Naive thymus-derived CD4-positive, alpha-beta T cell (primary cell): ENCODE measurements around the gene MB. TPM values are rescaled to one million over a fixed set of nuclear protein-coding genes. Genes with fewer than 3 reads are reported as not detected.

ENCODE experiments used
- ATAC-seq: fragments of 150-1000 bp; cut with Tn5 transposase; 2 replicates; pipeline ENCODE4 v1.10.0; 2021; ENCODE audit warnings: mild to moderate bottlenecking, moderate library complexity
- CTCF ChIA-PET: fragments of 350-600 bp; sonication (Branson Sonifier 250); formaldehyde crosslinking; loops from one replicate; lab custom pipeline; 2021; ENCODE audit warnings: antibody characterized with exemption; lab: Charles Lee
- POLR2A ChIA-PET: fragments of 350-600 bp; sonication (Branson Sonifier 250); formaldehyde crosslinking; loops from one replicate; lab custom pipeline; 2021; ENCODE audit warnings: antibody characterized with exemption, inconsistent platforms; lab: Charles Lee
- DNase-seq, 9 donors: peaks; one replicate each; pipeline versions ENCODE4 v3.0.0 to v3.0.0-alpha.2; 2020 to 2022; ENCODE audit warnings: mixed read lengths in 1 of 9
- H3K27ac ChIP-seq: one replicate; pipeline ENCODE4 v1.7.0; 2013; ENCODE audit warnings: mild to moderate bottlenecking, low read depth, low read length, moderate library complexity
- H3K27me3 ChIP-seq, 2 donors: one replicate each; pipeline ENCODE4 v1.7.0; 2013; ENCODE audit warnings: low read length in 2 of 2, mild to moderate bottlenecking in 2 of 2, moderate library complexity in 2 of 2; ENCODE audit not compliant: control insufficient read depth in 2 of 2, insufficient read depth in 2 of 2
- H3K36me3 ChIP-seq, 3 experiments: 1 replicate in 2 of 3; 2 replicates in 1 of 3; pipeline ENCODE4 v1.7.0; 2013; ENCODE audit warnings: low read length in 3 of 3, mild to moderate bottlenecking in 3 of 3, moderate library complexity in 1 of 3; ENCODE audit not compliant: insufficient read depth in 3 of 3, control insufficient read depth in 2 of 3
- H3K4me1 ChIP-seq, 2 donors: one replicate each; pipeline ENCODE4 v1.7.0; 2013; ENCODE audit warnings: low read length in 2 of 2, mild to moderate bottlenecking in 2 of 2, moderate library complexity in 1 of 2; ENCODE audit not compliant: control insufficient read depth in 2 of 2, insufficient read depth in 2 of 2
- H3K4me3 ChIP-seq: 2 replicates; pipeline ENCODE4 v1.7.0; 2013; ENCODE audit warnings: mild to moderate bottlenecking, low read length
- H3K9me3 ChIP-seq, 3 experiments: 1 replicate in 2 of 3; 2 replicates in 1 of 3; pipeline ENCODE4 v1.7.0; 2013; ENCODE audit warnings: low read length in 3 of 3; ENCODE audit not compliant: control insufficient read depth in 2 of 3
- H3K27ac Mint-ChIP-seq, 9 donors: one replicate each; pipeline ENCODE4 v1.8.0; 2020 to 2022; ENCODE audit warnings: mixed read lengths in 9 of 9, mild to moderate bottlenecking in 8 of 9, moderate library complexity in 5 of 9, inconsistent platforms in 2 of 9
- H3K27me3 Mint-ChIP-seq, 5 donors: one replicate each; pipeline ENCODE4 v1.8.0; 2021 to 2022; ENCODE audit warnings: mixed read lengths in 5 of 5, mild to moderate bottlenecking in 1 of 5
- H3K36me3 Mint-ChIP-seq, 5 donors: one replicate each; pipeline ENCODE4 v1.8.0; 2020 to 2022; ENCODE audit warnings: mixed read lengths in 5 of 5, mild to moderate bottlenecking in 3 of 5, inconsistent platforms in 1 of 5
- H3K4me1 Mint-ChIP-seq, 7 donors: one replicate each; pipeline ENCODE4 v1.8.0; 2020 to 2022; ENCODE audit warnings: mixed read lengths in 7 of 7, mild to moderate bottlenecking in 3 of 7, inconsistent platforms in 1 of 7
- H3K4me3 Mint-ChIP-seq, 10 donors: one replicate each; pipeline ENCODE4 v1.8.0; 2020 to 2022; ENCODE audit warnings: mild to moderate bottlenecking in 10 of 10, mixed read lengths in 10 of 10, moderate library complexity in 6 of 10, inconsistent platforms in 2 of 10
- H3K9me3 Mint-ChIP-seq, 11 donors: one replicate each; pipeline ENCODE4 v1.8.0; 2020 to 2022; ENCODE audit warnings: mixed read lengths in 11 of 11, mild to moderate bottlenecking in 4 of 11, inconsistent platforms in 1 of 11, moderate library complexity in 1 of 11
- intact Hi-C, 2 donors: fragments of 100-400 bp; cut with micrococcal nuclease; formaldehyde crosslinking; loops; one replicate each; pipeline ENCODE4 v1.15.1; 2023
- polyA plus RNA-seq, 2 donors: library from polyadenylated mRNA; unstranded; fragments of 300-500 nt; fragmentation: Illumina TruSeq; gene quantifications; one replicate each; pipeline ENCODE4 v1.2.3, GENCODE V29; 2021
- total RNA-seq, 6 experiments: library from RNA in 5 of 6; stranded (reverse) in 5 of 6; gene quantifications; 1 replicate in 5 of 6; 2 replicates in 1 of 6; pipeline ENCODE4 v1.2.3 and lab custom pipeline; 2021 to 2026

MB gene
- total and polyA plus RNA-seq, 7 experiments from 2014 or later: 0.60 TPM; not detected in 6

GRCh38 chr22:35599364-35599763, 17.8 kb downstream of the MB start:
- H3K4me3 Mint-ChIP-seq: no peak overlapping the region
- H3K27ac Mint-ChIP-seq: no peak overlapping the region
- no peaks in the 10 kb centered on the region for H3K27me3 ChIP-seq
- no peaks in the 10 kb centered on the region for H3K36me3 ChIP-seq
- H3K4me1 ChIP-seq: no peaks in the 10 kb centered on the region
- no peak overlapping the region for H3K4me3 ChIP-seq
- peaks cover 0 to 4% (median 0%) of the 10 kb centered on the region in 5 donors for H3K27me3 Mint-ChIP-seq
- intact Hi-C loops: no loop called here
- H3K4me1 Mint-ChIP-seq: peaks cover 0 to 1% (median 0%) of the 10 kb centered on the region in 7 donors
- ChIA-PET POLR2A (no interaction called here), CTCF (no interaction called here)
- no peak overlapping the region for H3K27ac ChIP-seq
- no peaks in the 10 kb centered on the region for H3K9me3 ChIP-seq
- no peaks in the 10 kb centered on the region for H3K36me3 Mint-ChIP-seq
- DNase-seq: no peak
- no peaks in the 10 kb centered on the region for H3K9me3 Mint-ChIP-seq
- no peak for ATAC-seq

DNA sequence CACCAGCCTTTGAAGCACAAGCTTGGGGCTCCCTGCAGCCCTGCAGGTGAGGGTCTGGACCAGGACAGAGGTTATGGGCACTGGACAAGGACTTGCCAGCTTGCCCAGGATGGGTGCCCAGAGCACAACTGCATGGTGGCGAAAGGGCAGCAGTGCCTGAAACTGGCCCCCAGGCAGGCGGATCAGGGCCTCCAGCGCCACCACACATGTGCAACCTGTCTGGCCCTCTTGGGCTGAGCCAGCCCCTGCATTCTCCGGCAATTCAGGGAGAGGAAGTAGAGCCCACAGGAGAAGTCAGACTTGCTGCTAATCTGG, 18.8 kb downstream of the MB start:
- Mint-ChIP-seq H3K9me3 (no peaks in the 10 kb centered on the region), H3K36me3 (no peaks in the 10 kb centered on the region), H3K27me3 (peaks cover 0 to 4% (median 0%) of the 10 kb centered on the region in 5 donors), H3K4me3 (no peak overlapping the region), H3K4me1 (no peaks in the 10 kb centered on the region), H3K27ac (no peak overlapping the region)
- Histone ChIP-seq H3K9me3 (no peaks in the 10 kb centered on the region), H3K27ac (no peak overlapping the region), H3K4me3 (no peak overlapping the region), H3K4me1 (no peaks in the 10 kb centered on the region), H3K36me3 (no peaks in the 10 kb centered on the region), H3K27me3 (no peaks in the 10 kb centered on the region)
- DNase-seq: no peak
- intact Hi-C loops: no loop called here
- ChIA-PET POLR2A (no interaction called here), CTCF (no interaction called here)
- no peak for ATAC-seq

- Histone ChIP-seq H3K27me3 (no peaks in the 10 kb centered on the region), H3K36me3 (no peaks in the 10 kb centered on the region), H3K4me3 (no peak overlapping the region), H3K27ac (no peak overlapping the region), H3K9me3 (no peaks in the 10 kb centered on the region), H3K4me1 (no peaks in the 10 kb centered on the region)
- Mint-ChIP-seq H3K27ac (no peak overlapping the region), H3K9me3 (no peaks in the 10 kb centered on the region), H3K4me3 (no peak overlapping the region), H3K27me3 (peaks cover 0 to 9% (median 0%) of the 10 kb centered on the region in 5 donors), H3K4me1 (no peaks in the 10 kb centered on the region), H3K36me3 (no peaks in the 10 kb centered on the region)
- CTCF ChIA-PET: interaction anchor here (0.7 kb wide), 1 partner anchor 324 kb away, joined by 7 read pairs; no protein-coding TSS in a partner anchor
- intact Hi-C loops: no loop called here
- DNase-seq (no peak), ATAC-seq (no peak)
- POLR2A ChIA-PET: no interaction called here
Observed at GRCh38 chr22:35597692-35598395, 19.3 kb downstream of the MB start.

- Mint-ChIP-seq H3K27ac (no peak overlapping the region), H3K36me3 (no peaks in the 10 kb centered on the region), H3K4me1 (peaks cover 0 to 2% (median 0%) of the 10 kb centered on the region in 7 donors), H3K4me3 (no peak overlapping the region), H3K9me3 (no peaks in the 10 kb centered on the region), H3K27me3 (peaks cover 0 to 14% (median 0%) of the 10 kb centered on the region in 5 donors)
- H3K27me3 ChIP-seq: no peaks in the 10 kb centered on the region
- H3K36me3 ChIP-seq: no peaks in the 10 kb centered on the region
- ChIA-PET POLR2A (no interaction called here), CTCF (no interaction called here)
- no peak for ATAC-seq
- no peak overlapping the region for H3K4me3 ChIP-seq
- no peaks in the 10 kb centered on the region for H3K9me3 ChIP-seq
- no peaks in the 10 kb centered on the region for H3K4me1 ChIP-seq
- no peak for DNase-seq
- intact Hi-C loops: no loop called here
- H3K27ac ChIP-seq: no peak overlapping the region
Observed at GRCh38 chr22:35596821-35597220, 20.3 kb downstream of the MB start.

DNA sequence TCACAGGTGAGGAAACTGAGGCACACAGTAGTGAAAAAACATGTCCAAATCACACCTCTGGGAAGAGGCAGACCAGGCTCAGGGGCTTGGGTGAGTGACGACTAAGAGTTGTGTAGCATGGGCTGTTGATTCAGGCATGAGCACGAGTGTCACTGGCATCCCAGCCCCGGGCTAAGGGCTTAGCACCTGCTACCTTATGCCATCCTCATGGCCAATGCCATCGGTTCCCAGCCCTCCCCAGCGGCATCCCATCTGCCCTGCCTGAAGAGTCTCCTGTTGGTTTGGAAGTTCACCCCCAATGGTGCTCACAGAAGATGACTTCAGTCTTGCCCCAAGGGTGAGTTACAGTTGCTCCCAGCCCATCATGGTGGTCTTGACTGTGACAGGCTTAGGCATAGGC, 22.4 kb downstream of the MB start:
- ChIA-PET CTCF (no interaction called here), POLR2A (no interaction called here)
- Mint-ChIP-seq H3K36me3 (no peaks in the 10 kb centered on the region), H3K27ac (no peak overlapping the region), H3K9me3 (no peaks in the 10 kb centered on the region), H3K4me1 (peaks cover 0 to 2% (median 0%) of the 10 kb centered on the region in 7 donors), H3K27me3 (peaks cover 0 to 14% (median 0%) of the 10 kb centered on the region in 5 donors), H3K4me3 (no peak overlapping the region)
- Histone ChIP-seq H3K27me3 (no peaks in the 10 kb centered on the region), H3K27ac (no peak overlapping the region), H3K4me3 (no peak overlapping the region), H3K4me1 (no peaks in the 10 kb centered on the region), H3K36me3 (no peaks in the 10 kb centered on the region), H3K9me3 (no peaks in the 10 kb centered on the region)
- ATAC-seq (no peak), DNase-seq (no peak)
- intact Hi-C loops: no loop called here

DNA sequence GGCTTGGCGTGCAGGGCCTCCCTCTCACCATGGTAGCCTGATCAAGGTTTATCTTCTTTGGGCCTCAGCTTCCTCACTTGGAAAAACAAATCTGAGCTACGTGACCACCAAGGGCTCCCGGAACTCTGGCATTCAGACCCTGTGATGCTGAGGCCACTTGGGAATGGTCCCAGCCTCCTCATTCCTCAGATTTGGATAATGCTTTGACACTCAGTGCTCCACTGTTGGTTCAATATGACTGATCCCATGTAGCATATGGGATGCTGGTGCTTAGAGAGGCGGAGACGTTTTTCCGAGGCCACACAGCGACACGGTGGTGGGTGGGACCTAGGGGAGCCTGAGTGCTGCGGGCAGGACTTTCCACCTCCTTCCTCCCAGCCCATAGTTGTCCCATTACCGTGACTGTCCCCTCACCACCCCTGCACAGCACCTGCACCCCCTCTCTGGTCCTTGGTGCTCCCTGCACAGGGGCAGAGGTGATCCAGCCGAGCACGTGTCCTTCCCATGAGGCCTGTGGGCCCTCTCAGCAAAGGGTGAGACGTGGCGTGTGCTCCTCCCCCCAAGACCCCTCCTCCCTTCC, 23.1 kb downstream of the MB start:
- Histone ChIP-seq H3K27ac (no peak overlapping the region), H3K36me3 (no peaks in the 10 kb centered on the region), H3K4me1 (no peaks in the 10 kb centered on the region), H3K9me3 (no peaks in the 10 kb centered on the region), H3K27me3 (no peaks in the 10 kb centered on the region), H3K4me3 (no peak overlapping the region)
- ATAC-seq (no peak), DNase-seq (no peak)
- H3K27ac Mint-ChIP-seq: no peak overlapping the region
- H3K4me1 Mint-ChIP-seq: peaks cover 0 to 2% (median 0%) of the 10 kb centered on the region in 7 donors
- H3K9me3 Mint-ChIP-seq: no peaks in the 10 kb centered on the region
- no peak overlapping the region for H3K4me3 Mint-ChIP-seq
- CTCF ChIA-PET: no interaction called here
- POLR2A ChIA-PET: no interaction called here
- intact Hi-C loops: no loop called here
- H3K27me3 Mint-ChIP-seq: peaks cover 0 to 14% (median 0%) of the 10 kb centered on the region in 5 donors
- no peaks in the 10 kb centered on the region for H3K36me3 Mint-ChIP-seq
